ENCODE results near the gene CEP120.

CEP120 gene

DNA sequence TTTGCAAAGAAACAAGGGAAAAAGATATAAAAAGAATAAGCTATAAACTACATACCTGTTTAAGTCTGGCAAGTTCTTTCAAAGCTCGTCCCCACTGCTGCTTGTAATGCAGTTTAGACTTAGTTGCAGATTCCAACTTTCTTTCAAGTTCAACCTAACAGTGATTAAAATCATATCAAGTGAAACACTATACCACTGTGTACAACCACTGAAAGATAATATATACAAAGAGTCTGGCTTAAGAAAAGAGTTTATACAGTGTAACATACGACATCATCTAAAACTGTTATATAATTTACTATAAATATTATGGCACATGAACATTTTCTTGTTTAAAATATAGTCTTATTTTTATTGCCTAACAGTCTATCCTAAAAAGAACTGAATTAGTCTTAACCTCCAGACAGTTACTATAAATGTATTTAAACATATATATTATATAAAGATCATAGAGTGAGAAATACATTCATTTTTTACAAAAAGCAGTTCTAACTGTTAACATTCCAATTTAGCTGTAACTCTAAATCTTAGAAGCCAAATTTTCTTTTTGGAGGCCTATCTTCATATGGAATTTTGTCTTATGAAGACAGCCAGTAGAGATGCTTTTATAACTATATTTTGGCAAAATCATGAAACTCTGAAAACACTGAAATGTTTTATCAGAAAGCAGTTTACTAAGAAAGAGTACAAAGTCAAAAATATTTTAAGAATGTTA is 58.6 kb downstream of the CEP120 start:
- H3K36me3 ChIP-seq (ENCODE audit: control insufficient read depth, insufficient read depth, low read length): no peaks in the 10 kb centered on the region
- H3K9me3 ChIP-seq (ENCODE audit: control insufficient read depth, low read length): no peaks in the 10 kb centered on the region
- 94 to 100% methylated on average over 1 of the region's 2 CpGs for WGBS, 2 experiments

DNA sequence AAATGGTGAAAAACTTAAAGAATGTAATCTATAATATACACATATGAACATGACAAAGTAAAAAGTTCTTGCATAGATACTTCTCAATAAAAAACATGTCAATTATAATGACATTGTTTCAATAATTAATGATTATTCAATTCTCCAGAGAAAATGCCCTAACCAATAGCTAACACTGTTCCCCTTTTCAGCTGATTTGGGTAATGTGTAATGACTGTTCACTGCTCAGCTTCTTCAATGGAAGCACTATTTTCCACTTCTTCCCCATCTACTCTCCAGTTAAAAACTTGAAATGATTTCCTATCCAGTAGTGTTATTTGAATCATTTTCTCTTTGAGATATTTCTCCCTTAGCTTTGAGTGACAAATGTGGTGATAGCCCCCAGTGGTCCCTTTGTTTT is 62.3 kb downstream of the CEP120 start:
- no peaks in the 10 kb centered on the region for H3K4me1 ChIP-seq (ENCODE audit: control insufficient read depth, insufficient read depth, low read length)
- no peaks in the 10 kb centered on the region for H3K27me3 ChIP-seq (ENCODE audit: control insufficient read depth, insufficient read depth, low read length, poor library complexity, severe bottlenecking)
- no peaks in the 10 kb centered on the region for H3K36me3 ChIP-seq (ENCODE audit: control insufficient read depth, insufficient read depth, low read length)
- no peak overlapping the region for H3K4me3 ChIP-seq (ENCODE audit: insufficient read depth, low read depth, low read length)
- H3K9me3 ChIP-seq (ENCODE audit: control insufficient read depth, low read length): no peaks in the 10 kb centered on the region
- H3K27ac ChIP-seq (ENCODE audit: insufficient read depth, low read depth, low read length, poor library complexity, severe bottlenecking): no peak overlapping the region

More for the DNA sequence above, 58.6 kb downstream of the CEP120 start:
- Histone ChIP-seq H3K27me3 (ENCODE audit: control insufficient read depth, insufficient read depth, low read length, poor library complexity, severe bottlenecking) (no peaks in the 10 kb centered on the region), H3K27ac (ENCODE audit: insufficient read depth, low read depth, low read length, poor library complexity, severe bottlenecking) (no peak overlapping the region), H3K4me3 (ENCODE audit: insufficient read depth, low read depth, low read length) (no peak overlapping the region), H3K4me1 (ENCODE audit: control insufficient read depth, insufficient read depth, low read length) (no peaks in the 10 kb centered on the region)

DNA sequence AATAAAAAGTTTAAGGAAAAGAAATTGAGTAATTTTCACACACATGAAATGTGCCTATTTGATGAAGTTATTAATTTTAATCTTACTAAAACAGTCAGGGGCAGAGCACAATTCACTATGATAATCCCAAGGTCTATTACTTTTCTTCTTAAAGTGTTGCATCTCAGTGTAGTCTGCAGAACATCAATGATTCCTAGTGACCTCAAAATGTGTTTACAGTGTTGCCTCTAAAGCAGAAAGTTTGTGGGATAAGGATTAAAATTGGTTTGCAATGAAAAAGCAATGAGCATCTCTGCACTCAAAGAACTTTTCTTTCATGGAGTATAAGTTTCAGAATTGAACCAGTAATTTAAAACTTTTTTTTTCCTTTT is 63.0 kb downstream of the CEP120 start:
- H3K27ac ChIP-seq (ENCODE audit: insufficient read depth, low read depth, low read length, poor library complexity, severe bottlenecking): no peak overlapping the region
- no peaks in the 10 kb centered on the region for H3K4me1 ChIP-seq (ENCODE audit: control insufficient read depth, insufficient read depth, low read length)
- H3K36me3 ChIP-seq (ENCODE audit: control insufficient read depth, insufficient read depth, low read length): no peaks in the 10 kb centered on the region
- H3K9me3 ChIP-seq (ENCODE audit: control insufficient read depth, low read length): no peaks in the 10 kb centered on the region
- no peak overlapping the region for H3K4me3 ChIP-seq (ENCODE audit: insufficient read depth, low read depth, low read length)
- no peaks in the 10 kb centered on the region for H3K27me3 ChIP-seq (ENCODE audit: control insufficient read depth, insufficient read depth, low read length, poor library complexity, severe bottlenecking)

DNA sequence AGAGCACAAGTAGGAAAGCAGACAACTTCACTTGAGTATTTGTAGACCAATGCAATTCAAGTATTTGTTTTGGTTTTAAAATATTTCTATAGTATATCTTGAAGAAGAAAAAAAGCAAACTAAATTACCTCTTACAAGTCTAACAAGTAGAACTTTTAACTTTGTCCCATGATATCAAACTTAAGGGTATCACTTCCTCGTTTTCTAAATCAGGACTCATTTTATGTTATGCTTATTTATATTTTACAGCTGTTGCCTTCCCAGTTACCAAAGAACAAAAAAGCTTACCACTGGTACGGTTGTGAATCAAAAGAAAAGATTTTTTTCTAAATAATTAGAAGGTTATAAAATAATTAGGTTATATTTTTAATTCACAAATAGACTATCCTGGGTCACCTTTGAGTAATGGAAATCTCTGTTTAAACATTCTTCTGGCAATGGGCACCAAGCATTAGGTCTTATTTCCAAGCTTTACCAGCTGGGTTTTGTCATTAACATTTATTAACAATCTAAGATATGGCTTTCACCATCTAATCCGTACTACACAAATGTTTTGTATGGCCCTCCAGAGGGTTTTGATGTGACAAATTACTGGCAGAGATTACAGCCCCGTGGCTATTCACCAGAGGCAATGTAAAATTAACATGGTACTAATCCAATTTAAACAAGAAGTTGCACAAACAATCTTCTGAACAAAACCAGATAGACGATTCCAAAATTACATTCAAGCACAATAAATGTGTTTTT is 63.6 kb downstream of the CEP120 start:
- Histone ChIP-seq H3K27ac (ENCODE audit: insufficient read depth, low read depth, low read length, poor library complexity, severe bottlenecking) (no peak overlapping the region), H3K4me1 (ENCODE audit: control insufficient read depth, insufficient read depth, low read length) (no peaks in the 10 kb centered on the region), H3K27me3 (ENCODE audit: control insufficient read depth, insufficient read depth, low read length, poor library complexity, severe bottlenecking) (no peaks in the 10 kb centered on the region), H3K4me3 (ENCODE audit: insufficient read depth, low read depth, low read length) (no peak overlapping the region), H3K36me3 (ENCODE audit: control insufficient read depth, insufficient read depth, low read length) (no peaks in the 10 kb centered on the region), H3K9me3 (ENCODE audit: control insufficient read depth, low read length) (no peaks in the 10 kb centered on the region)
- WGBS, 2 experiments: 94 to 100% methylated on average over 3 of the region's 5 CpGs

DNA sequence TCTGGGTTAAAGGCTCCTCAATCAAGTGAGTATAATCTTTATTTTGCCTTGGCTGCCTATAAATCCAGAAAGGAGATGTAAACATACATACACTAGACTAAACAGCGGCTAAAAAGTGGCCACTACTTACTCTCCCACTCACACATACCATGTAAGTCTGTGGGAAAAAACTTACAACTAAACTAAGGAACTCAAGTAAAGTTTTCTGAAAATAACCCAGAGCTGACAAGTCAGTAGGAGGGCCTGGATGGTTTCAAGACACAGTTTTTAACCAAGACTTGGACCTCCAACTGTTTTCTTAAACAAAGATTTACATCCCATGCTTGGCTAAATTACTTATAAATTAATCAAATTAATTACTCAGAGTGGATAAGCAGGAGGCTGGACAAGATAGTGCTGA is 64.5 kb downstream of the CEP120 start:
- Histone ChIP-seq H3K4me3 (ENCODE audit: insufficient read depth, low read depth, low read length) (no peak overlapping the region), H3K9me3 (ENCODE audit: control insufficient read depth, low read length) (no peaks in the 10 kb centered on the region)

DNA sequence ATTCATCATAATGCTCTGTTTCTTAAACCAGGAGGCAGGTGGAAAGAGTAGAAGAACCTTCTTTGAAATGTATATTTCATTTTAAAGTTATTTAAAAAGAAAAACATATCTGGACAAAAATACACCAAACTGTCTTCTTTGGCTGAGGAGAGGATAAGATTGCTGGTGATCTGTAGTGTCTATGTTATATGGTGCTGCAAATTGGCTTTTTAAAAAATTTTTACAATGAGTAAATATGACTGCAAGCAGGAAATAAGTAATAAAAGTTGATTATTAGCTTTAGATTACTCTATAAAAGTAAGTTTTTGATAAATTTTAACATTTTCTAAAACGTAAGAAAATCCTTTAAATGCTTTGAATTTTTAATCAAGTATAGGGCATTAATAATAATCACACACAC is 64.9 kb downstream of the CEP120 start:
- H3K9me3 ChIP-seq (ENCODE audit: control insufficient read depth, low read length): no peaks in the 10 kb centered on the region
- H3K4me3 ChIP-seq (ENCODE audit: insufficient read depth, low read depth, low read length): no peak overlapping the region
- no CpG with 5 or more reads among the region's 1 CpG for WGBS, 2 experiments
- H3K4me1 ChIP-seq (ENCODE audit: control insufficient read depth, insufficient read depth, low read length): no peaks in the 10 kb centered on the region
- no peak overlapping the region for H3K27ac ChIP-seq (ENCODE audit: insufficient read depth, low read depth, low read length, poor library complexity, severe bottlenecking)
- no peaks in the 10 kb centered on the region for H3K36me3 ChIP-seq (ENCODE audit: control insufficient read depth, insufficient read depth, low read length)
- no peaks in the 10 kb centered on the region for H3K27me3 ChIP-seq (ENCODE audit: control insufficient read depth, insufficient read depth, low read length, poor library complexity, severe bottlenecking)

More for the DNA sequence above, 64.5 kb downstream of the CEP120 start:
- Histone ChIP-seq H3K4me1 (ENCODE audit: control insufficient read depth, insufficient read depth, low read length) (no peaks in the 10 kb centered on the region), H3K27me3 (ENCODE audit: control insufficient read depth, insufficient read depth, low read length, poor library complexity, severe bottlenecking) (no peaks in the 10 kb centered on the region), H3K36me3 (ENCODE audit: control insufficient read depth, insufficient read depth, low read length) (no peaks in the 10 kb centered on the region), H3K27ac (ENCODE audit: insufficient read depth, low read depth, low read length, poor library complexity, severe bottlenecking) (no peak overlapping the region)
- 67 to 90% methylated on average over 1 of the region's 1 CpG for WGBS, 2 experiments

DNA sequence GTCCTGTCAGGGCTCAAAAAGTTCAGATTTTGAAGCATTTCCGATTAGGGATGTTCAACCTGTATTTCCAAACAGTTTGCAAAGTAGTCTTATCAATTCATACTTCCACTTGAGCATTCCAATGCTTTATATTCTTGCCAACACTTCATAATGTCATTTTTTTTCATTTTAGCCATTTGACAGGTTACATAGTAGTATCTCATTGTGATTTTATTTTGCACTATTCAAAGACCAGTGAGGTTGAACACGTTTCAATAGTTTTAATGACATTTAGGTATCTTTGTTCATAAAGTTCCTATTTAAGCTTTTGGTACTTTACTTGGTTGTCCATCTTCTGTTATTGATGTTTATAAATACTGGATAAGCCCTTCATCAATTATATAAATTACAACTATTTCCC is 71.4 kb downstream of the CEP120 start:
- 95 to 98% methylated on average over 2 of the region's 2 CpGs for whole genome bisulfite sequencing, 2 experiments
- H3K4me3 ChIP-seq (ENCODE audit: insufficient read depth, low read depth, low read length): no peak overlapping the region
- H3K9me3 ChIP-seq (ENCODE audit: control insufficient read depth, low read length): no peaks in the 10 kb centered on the region
- no peaks in the 10 kb centered on the region for H3K36me3 ChIP-seq (ENCODE audit: control insufficient read depth, insufficient read depth, low read length)
- H3K27ac ChIP-seq (ENCODE audit: insufficient read depth, low read depth, low read length, poor library complexity, severe bottlenecking): no peak overlapping the region
- no peaks in the 10 kb centered on the region for H3K27me3 ChIP-seq (ENCODE audit: control insufficient read depth, insufficient read depth, low read length, poor library complexity, severe bottlenecking)
- H3K4me1 ChIP-seq (ENCODE audit: control insufficient read depth, insufficient read depth, low read length): peaks cover 4% of the 10 kb centered on the region

DNA sequence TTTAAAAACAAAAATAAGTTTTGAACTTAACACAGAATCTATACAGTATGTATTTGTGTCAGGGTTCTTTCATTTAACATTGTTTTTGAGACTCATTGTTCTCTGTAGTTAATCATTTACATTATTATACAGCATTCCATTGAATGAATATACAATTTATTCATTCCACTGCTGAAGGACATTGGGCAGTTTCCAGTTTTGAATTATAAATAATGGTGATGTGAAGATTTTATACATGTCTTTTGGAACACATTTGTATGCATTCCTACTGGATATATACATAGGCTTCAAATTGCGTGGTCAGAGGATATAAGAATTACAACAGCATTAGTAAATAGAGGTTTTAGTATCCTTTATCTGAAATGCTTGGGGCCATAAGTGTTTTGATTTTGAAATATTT is 72.0 kb downstream of the CEP120 start:
- no peak overlapping the region for H3K27ac ChIP-seq (ENCODE audit: insufficient read depth, low read depth, low read length, poor library complexity, severe bottlenecking)
- WGBS, 2 experiments: 100% methylated on average over 1 of the region's 1 CpG; no CpG with 5 or more reads in 1 of the 2 experiments
- H3K9me3 ChIP-seq (ENCODE audit: control insufficient read depth, low read length): no peaks in the 10 kb centered on the region
- no peak overlapping the region for H3K4me3 ChIP-seq (ENCODE audit: insufficient read depth, low read depth, low read length)
- H3K27me3 ChIP-seq (ENCODE audit: control insufficient read depth, insufficient read depth, low read length, poor library complexity, severe bottlenecking): no peaks in the 10 kb centered on the region
- H3K36me3 ChIP-seq (ENCODE audit: control insufficient read depth, insufficient read depth, low read length): no peaks in the 10 kb centered on the region
- peaks cover 4% of the 10 kb centered on the region for H3K4me1 ChIP-seq (ENCODE audit: control insufficient read depth, insufficient read depth, low read length)

DNA sequence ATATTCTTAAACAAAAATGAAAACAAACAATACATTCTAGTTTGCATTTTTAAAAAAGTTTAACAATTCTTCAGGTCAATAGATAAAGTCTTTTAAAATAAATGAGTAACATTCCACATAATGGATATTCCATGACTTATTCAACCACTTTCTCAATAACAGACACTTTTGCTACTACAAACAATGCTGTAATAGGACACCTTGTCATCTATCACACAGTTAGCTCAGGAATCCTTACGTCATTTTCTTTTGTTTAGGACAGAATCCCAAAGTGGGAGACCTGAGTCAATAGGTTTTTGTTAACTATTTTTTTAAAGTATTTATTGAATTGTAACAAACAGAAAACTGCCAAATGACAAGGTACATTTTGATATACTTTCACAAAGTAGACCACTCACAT is 72.5 kb downstream of the CEP120 start:
- H3K4me1 ChIP-seq (ENCODE audit: control insufficient read depth, insufficient read depth, low read length): peaks cover 4% of the 10 kb centered on the region
- no peaks in the 10 kb centered on the region for H3K9me3 ChIP-seq (ENCODE audit: control insufficient read depth, low read length)
- WGBS, 2 experiments: 100% methylated on average over 1 of the region's 1 CpG; no CpG with 5 or more reads in 1 of the 2 experiments
- no peaks in the 10 kb centered on the region for H3K27me3 ChIP-seq (ENCODE audit: control insufficient read depth, insufficient read depth, low read length, poor library complexity, severe bottlenecking)
- no peak overlapping the region for H3K4me3 ChIP-seq (ENCODE audit: insufficient read depth, low read depth, low read length)
- H3K27ac ChIP-seq (ENCODE audit: insufficient read depth, low read depth, low read length, poor library complexity, severe bottlenecking): no peak overlapping the region
- H3K36me3 ChIP-seq (ENCODE audit: control insufficient read depth, insufficient read depth, low read length): no peaks in the 10 kb centered on the region

DNA sequence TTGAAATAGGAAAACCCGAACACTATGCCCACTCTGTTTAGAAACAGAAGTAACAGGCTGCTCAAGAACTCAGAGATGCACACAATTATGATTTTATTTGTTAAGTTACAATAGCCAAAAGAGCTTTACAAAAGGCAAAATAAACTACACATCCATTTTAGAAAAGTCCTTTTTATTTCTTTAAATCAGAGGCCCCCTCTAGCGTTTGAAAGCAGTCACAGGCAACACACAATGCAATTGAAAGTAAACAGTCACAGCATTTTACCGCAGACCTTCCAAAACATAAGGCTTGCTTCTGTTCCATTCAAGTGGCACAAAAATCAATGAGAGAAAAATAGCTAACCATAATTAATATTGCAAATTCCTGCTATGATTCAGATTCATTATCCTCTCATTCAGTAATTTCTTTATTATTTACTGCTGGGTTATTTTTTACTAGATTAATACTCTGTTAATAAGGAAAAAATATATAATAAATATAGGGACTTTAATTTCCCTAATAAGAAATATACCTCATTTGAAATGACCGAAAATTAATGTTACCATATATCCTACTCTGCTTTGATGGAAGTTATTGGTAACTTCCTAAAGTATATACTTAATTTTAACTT is 78.3 kb downstream of the CEP120 start:
- Histone ChIP-seq H3K9me3 (ENCODE audit: control insufficient read depth, low read length) (no peaks in the 10 kb centered on the region), H3K27ac (ENCODE audit: insufficient read depth, low read depth, low read length, poor library complexity, severe bottlenecking) (no peak overlapping the region), H3K27me3 (ENCODE audit: control insufficient read depth, insufficient read depth, low read length, poor library complexity, severe bottlenecking) (no peaks in the 10 kb centered on the region), H3K36me3 (ENCODE audit: control insufficient read depth, insufficient read depth, low read length) (no peaks in the 10 kb centered on the region), H3K4me3 (ENCODE audit: insufficient read depth, low read depth, low read length) (no peak overlapping the region), H3K4me1 (ENCODE audit: control insufficient read depth, insufficient read depth, low read length) (no peaks in the 10 kb centered on the region)
- 53 to 62% methylated on average over 3 of the region's 4 CpGs for WGBS, 2 experiments

Measured in ectodermal cell (in vitro differentiated cells).